Uterus (tissue), 4 donors: Measurements from ENCODE around the gene SLC35A4. TPM values are rescaled to one million over a fixed set of nuclear protein-coding genes. Genes with fewer than 3 reads are reported as not detected.

Experiments used
- DNase-seq, 2 donors: peaks; one replicate each; pipeline ENCODE4 v3.0.0-alpha.2; 2019 to 2020
- H3K27ac ChIP-seq, 2 donors: fragments of 200-600 bp; sonication (generic); 1 replicate in 1 of 2; 2 replicates in 1 of 2; pipeline ENCODE4 v1.5.1; 2016 to 2018
- H3K27me3 ChIP-seq, 2 donors: fragments of 200-600 bp; sonication (generic); one replicate each; pipeline ENCODE4 v1.5.1; 2018 to 2019; ENCODE audit warnings: control low read depth in 1 of 2
- H3K36me3 ChIP-seq, 2 donors: fragments of 200-600 bp; sonication (generic); one replicate each; pipeline ENCODE4 v1.5.1; 2019; ENCODE audit warnings: control low read depth in 1 of 2
- H3K4me1 ChIP-seq, 2 donors: fragments of 200-600 bp; sonication (generic); one replicate each; pipeline ENCODE4 v1.5.1; 2018 to 2019; ENCODE audit warnings: control low read depth in 1 of 2
- H3K4me3 ChIP-seq, 2 donors: fragments of 200-600 bp; sonication (generic); 1 replicate in 1 of 2; 2 replicates in 1 of 2; pipeline ENCODE4 v1.5.1; 2018 to 2019; ENCODE audit warnings: mild to moderate bottlenecking in 1 of 2
- H3K9me3 ChIP-seq, 2 donors: fragments of 200-600 bp; sonication (generic); one replicate each; pipeline ENCODE4 v1.5.1; 2019; ENCODE audit warnings: control low read depth in 1 of 2
- CTCF ChIP-seq, 4 experiments: fragments of 200-600 bp in 2 of 4; fragments of 450-650 bp in 2 of 4; sonication (generic) in 2 of 4; IDR thresholded peaks; one replicate each; pipeline ENCODE4 v1.5.1; 2016 to 2019; ENCODE audit warnings: antibody characterized with exemption in 4 of 4, mild to moderate bottlenecking in 2 of 4, moderate library complexity in 1 of 4
- POLR2A ChIP-seq, 2 donors: fragments of 450-650 bp; IDR thresholded peaks; one replicate each; pipeline ENCODE4 v1.6.1; 2016; ENCODE audit warnings: antibody characterized with exemption in 2 of 2, mild to moderate bottlenecking in 1 of 2, moderate library complexity in 1 of 2
- intact Hi-C: fragments of 100-400 bp; cut with DNase I; formaldehyde crosslinking; loops from one replicate; pipeline ENCODE4 v1.15.1; 2023; ENCODE audit warnings: low total_unique reads
- total RNA-seq, 4 donors: library from RNA; depleted of rRNA in 3 of 4; stranded (reverse); fragments of >200 nt in 3 of 4; gene quantifications; one replicate each; pipeline versions ENCODE4 v1.1.0 to v1.2.4, GENCODE V29; 2014 to 2023
- donor health status: DM: yes; HTN: yes; CAD: no.

The SLC35A4 gene
- 10 to 100 TPM in 3 of 4 donors, 1 to 10 TPM in 1; 6.4 to 39.7 (median 21.7) TPM for total RNA-seq

DNA sequence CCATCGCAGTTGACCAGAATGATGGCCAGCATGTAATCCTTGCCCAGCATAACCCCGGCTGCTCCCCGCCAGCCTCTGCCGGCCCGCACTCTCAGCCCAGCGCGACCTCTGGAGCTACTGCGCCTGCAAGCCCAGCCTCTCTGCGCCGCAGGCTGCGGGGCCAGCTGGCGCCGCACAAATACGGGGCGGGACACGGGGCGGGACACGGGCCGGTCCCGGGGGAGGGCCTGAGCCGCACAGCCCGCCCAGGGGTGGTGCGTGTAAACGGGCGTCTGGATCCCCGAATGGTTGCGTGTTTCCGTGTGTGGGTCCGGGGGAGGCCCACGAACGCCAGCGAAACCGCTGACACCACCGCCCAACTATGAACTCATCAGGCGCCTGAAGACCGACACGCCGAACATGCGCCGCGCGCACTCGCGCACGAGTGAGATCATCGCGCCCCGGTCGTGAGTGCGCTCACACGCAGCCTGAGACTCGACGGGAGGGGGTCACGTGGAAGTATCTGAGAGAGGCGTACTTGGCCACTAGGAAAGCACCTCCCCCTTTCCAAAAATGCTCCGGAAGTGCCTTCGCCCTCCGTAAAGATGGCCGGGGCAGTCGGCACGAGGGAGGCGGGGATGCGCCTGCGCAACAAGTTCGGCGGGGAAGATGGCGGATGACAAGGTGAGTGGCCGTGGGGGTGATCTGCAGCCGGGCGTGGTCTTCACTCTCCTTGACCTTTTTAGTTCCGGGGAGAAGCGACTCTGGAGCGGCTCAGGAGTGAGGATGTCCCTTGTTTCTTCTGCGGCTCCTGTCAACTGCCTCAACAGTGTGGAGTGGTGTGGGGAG, at the start of gene SLC35A4, which contains the start of gene APBB3:
Gene SLC35A4 (plus strand): TSS at position 633 of the 828 bp plus-strand sequence. CDS start 2,342 bp downstream, outside the sequence.
Gene APBB3 (minus strand): TSS at position 403 of the 828 bp plus-strand sequence. CDS start 353 bp downstream, at position 50.
- intact Hi-C loops: no loop called here
- TF ChIP-seq POLR2A (IDR thresholded peaks at IDR 0.05) (peak; percentile 76 to 88), CTCF (IDR thresholded peaks at IDR 0.05) (peak in 1 of 4 experiments; percentile 29)
- peak; percentile 97 to 98 for DNase-seq
- peak within 1 kb of the TSS; percentile 81 to 94 for H3K27ac ChIP-seq
- peaks cover 8 to 17% of the 10 kb centered on the region in 2 donors for H3K4me1 ChIP-seq
- no peaks in the 10 kb centered on the region for H3K36me3 ChIP-seq
- H3K9me3 ChIP-seq: no peaks in the 10 kb centered on the region
- H3K4me3 ChIP-seq: peak within 1 kb of the TSS; percentile 52 to 82
- no peaks in the 10 kb centered on the region for H3K27me3 ChIP-seq

DNA sequence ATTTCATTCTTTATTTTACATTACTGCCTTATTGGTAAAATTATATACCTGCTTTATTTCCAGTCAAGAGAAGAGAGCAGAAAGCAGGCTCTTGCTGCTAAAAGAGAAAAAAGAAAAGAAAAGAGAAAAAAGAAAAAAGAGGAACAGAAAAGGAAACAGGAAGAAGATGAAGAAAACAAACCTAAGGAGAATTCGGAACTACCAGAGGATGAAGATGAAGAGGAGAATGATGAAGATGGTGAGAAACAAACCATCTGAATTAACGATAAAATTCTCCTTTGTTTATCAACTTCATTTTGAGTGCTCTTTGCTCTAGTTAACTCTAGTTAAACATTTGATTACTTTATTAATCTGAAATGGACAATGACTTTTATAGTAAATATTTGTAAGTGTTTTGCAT, 40.6 kb upstream of the SLC35A4 start:
- no peaks in the 10 kb centered on the region for H3K9me3 ChIP-seq
- no peak for TF ChIP-seq POLR2A (IDR thresholded peaks at IDR 0.05)
- no peaks in the 10 kb centered on the region for H3K27me3 ChIP-seq
- no peak overlapping the region for H3K27ac ChIP-seq
- no peaks in the 10 kb centered on the region for H3K4me1 ChIP-seq
- intact Hi-C loops: no loop called here
- no peak overlapping the region for H3K4me3 ChIP-seq
- DNase-seq: no peak
- no peaks in the 10 kb centered on the region for H3K36me3 ChIP-seq

DNA sequence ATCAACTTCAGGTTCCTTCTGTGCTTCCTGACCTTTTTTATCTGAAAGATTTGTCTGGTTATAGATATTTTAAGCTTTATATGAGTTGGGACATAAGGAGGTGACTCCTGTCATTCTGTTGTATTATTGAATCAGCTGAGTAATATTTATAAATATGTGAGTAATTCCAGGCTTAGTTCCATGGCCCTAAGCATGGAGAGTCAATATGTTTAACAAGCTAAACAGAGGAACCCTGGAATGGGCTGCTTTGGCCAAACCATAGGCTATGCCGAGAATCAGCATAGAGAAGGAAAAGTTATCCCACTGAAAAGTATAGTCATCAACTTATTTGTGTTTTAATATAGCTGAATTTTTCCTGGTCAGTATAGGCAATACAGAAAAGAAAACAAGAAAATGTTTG, 24.4 kb upstream of the SLC35A4 start:
- intact Hi-C loops: no loop called here
- Histone ChIP-seq H3K9me3 (no peaks in the 10 kb centered on the region), H3K27me3 (no peaks in the 10 kb centered on the region), H3K4me3 (no peak overlapping the region), H3K36me3 (no peaks in the 10 kb centered on the region), H3K4me1 (no peaks in the 10 kb centered on the region), H3K27ac (no peak overlapping the region)
- DNase-seq: no peak
- TF ChIP-seq POLR2A (IDR thresholded peaks at IDR 0.05) (no peak), CTCF (IDR thresholded peaks at IDR 0.05) (no peak)

- Histone ChIP-seq H3K27me3 (no peaks in the 10 kb centered on the region), H3K36me3 (no peaks in the 10 kb centered on the region), H3K4me3 (no peak overlapping the region), H3K4me1 (peaks cover 4 to 6% of the 10 kb centered on the region in 2 donors), H3K27ac (no peak overlapping the region), H3K9me3 (no peaks in the 10 kb centered on the region)
- TF ChIP-seq POLR2A (IDR thresholded peaks at IDR 0.05) (no peak), CTCF (IDR thresholded peaks at IDR 0.05) (no peak)
- intact Hi-C loops: no loop called here
- no peak for DNase-seq
These were observed 21.7 kb upstream of the SLC35A4 start for GRCh38 chr5:140542972-140543371.

DNA sequence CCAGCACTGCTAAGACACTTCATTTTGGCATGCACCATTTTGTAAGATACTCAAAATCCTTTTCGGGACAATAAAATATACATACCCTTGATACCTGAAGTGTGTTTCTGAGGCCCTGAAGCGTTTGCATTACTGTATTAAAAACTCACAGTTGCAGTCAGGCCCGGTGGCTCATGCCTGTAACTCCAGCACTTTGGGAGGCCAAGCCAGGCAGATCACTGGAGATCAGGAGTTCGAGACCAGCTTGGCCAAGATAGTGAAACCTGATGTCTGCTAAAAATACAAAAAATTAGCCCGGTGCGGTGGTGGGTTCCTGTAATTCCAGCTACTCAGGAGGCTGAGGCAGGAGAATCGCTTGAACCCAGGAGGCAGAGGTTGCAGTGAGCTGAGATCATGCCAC, 19.6 kb upstream of the SLC35A4 start:
- Histone ChIP-seq H3K27ac (no peak overlapping the region), H3K27me3 (no peaks in the 10 kb centered on the region), H3K4me1 (peaks cover 10 to 14% of the 10 kb centered on the region in 2 donors), H3K4me3 (no peak overlapping the region), H3K9me3 (no peaks in the 10 kb centered on the region), H3K36me3 (no peaks in the 10 kb centered on the region)
- TF ChIP-seq POLR2A (IDR thresholded peaks at IDR 0.05) (no peak), CTCF (IDR thresholded peaks at IDR 0.05) (no peak)
- intact Hi-C loops: no loop called here
- DNase-seq: no peak
